HG03175 (cell line): ENCODE measurements around the gene SLC25A11.

ENCODE experiments used
- ATAC-seq: cut with Tn5 transposase; IDR thresholded peaks from one replicate; pipeline ENCODE4 v1.9.1; 2021; ENCODE audit warnings: mild to moderate bottlenecking, moderate library complexity; ENCODE audit not compliant: unreplicated experiment

SLC25A11 gene

DNA sequence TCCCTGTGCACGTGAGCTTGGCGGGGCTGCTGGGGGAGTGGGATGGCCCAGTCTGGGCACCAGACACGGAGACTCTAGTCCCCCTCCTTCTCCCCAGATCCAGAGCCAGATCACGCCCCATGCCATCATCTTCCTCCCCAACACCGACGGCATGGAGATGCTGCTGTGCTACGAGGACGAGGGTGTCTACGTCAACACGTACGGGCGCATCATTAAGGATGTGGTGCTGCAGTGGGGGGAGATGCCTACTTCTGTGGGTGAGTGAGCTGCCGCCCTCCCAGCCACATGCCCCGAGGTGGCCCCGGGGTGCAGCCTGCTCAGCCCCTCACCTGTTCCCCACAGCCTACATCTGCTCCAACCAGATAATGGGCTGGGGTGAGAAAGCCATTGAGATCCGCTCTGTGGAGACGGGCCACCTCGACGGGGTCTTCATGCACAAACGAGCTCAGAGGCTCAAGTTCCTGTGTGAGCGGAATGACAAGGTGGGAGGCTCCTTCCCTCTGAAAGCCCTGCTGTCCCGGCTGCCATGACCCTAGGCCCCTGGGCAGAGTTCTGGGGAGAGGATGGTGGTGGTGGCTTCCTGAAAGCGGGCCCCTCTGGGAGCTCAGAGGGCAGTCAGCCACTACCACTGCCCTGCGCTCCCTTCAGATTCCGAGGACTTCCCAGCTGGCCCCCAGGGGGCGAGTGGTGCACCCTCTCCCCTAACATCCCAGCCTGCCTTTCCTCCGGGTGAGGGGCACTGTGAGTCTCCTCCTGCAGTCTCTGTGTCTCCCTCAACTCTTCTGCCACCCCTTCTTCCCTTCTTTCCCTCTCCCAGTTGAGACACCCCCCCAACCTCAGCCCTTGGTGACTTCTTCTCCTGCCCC is 43.3 kb downstream of the SLC25A11 start:
- ATAC-seq, result no peak

DNA sequence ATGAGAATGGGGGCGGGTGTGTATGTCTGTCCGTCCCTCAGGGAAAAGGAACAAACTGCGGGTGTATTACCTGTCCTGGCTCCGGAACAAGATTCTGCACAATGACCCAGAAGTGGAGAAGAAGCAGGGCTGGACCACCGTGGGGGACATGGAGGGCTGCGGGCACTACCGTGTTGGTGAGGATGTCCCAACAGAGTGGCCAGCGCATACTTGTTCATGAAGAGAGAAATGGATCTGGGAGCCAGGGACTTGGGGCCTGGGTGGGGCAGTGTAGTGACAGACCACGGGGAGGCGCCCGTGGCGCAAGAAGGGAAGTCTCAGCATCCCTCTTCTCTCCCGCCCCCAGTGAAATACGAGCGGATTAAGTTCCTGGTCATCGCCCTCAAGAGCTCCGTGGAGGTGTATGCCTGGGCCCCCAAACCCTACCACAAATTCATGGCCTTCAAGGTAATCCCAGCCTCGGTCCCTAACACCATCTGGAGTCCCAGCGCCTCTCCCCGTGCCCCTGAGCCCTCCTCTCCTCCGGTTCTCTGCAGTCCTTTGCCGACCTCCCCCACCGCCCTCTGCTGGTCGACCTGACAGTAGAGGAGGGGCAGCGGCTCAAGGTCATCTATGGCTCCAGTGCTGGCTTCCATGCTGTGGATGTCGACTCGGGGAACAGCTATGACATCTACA is 44.1 kb downstream of the SLC25A11 start:
- ATAC-seq, result no peak

DNA sequence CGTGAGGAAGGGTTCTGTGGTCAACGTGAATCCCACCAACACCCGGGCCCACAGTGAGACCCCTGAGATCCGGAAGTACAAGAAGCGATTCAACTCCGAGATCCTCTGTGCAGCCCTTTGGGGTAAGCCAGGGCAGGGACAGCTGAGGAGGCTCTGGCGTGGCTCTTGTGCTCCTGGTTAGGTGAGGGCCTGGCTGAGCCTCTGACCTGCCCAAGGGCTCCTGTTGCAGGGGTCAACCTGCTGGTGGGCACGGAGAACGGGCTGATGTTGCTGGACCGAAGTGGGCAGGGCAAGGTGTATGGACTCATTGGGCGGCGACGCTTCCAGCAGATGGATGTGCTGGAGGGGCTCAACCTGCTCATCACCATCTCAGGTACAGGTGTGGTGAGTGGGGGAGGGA is 44.7 kb downstream of the SLC25A11 start:
- no peak for ATAC-seq

DNA sequence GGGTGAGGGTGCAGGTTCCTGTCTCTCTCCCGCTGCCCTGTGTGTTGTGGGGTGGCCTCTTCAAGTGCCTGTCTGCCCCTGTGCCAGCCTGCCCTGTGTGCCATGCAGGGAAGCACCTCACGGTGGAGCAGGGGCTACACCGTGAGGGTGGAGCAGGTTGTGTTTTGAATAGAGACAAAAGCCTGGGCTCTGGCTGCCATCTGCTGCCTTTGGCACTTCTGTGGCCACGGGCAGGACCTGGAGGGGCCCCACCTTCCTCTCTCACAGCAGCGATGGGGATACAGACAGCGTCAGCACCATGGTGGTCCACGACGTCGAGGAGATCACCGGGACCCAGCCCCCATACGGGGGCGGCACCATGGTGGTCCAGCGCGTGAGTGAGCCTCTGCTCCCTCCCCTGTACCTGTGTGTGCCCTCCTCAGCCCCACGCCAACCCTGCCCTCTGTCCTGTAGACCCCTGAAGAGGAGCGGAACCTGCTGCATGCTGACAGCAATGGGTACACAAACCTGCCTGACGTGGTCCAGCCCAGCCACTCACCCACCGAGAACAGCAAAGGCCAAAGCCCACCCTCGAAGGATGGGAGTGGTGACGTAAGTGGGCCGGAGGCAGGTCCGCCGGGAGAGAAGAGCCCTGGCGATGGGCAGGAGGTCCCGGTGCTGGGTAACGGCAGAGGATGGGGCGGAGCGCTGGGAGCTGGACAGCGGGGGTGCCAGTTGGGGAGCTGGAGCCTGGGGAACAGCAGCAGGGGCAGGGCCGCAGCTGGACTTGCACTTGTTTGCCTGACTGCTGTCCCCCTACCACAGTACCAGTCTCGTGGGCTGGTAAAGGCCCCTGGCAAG is 45.9 kb downstream of the SLC25A11 start:
- ATAC-seq, result no peak

DNA sequence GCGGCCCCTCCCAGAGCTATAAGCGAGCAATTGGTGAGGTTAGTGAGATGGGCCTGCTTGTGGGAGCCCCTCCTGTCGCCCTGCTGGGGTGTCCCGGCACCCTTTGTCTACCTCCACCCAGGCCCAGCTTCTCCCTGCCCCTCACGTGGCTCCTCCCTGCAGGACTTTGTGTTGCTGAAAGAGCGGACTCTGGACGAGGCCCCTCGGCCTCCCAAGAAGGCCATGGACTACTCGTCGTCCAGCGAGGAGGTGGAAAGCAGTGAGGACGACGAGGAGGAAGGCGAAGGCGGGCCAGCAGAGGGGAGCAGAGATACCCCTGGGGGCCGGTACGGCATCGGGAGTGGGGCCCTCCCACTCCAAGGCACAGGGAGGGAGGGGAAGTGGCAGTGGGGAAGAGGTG is 46.6 kb downstream of the SLC25A11 start:
- ATAC-seq, result no peak

DNA sequence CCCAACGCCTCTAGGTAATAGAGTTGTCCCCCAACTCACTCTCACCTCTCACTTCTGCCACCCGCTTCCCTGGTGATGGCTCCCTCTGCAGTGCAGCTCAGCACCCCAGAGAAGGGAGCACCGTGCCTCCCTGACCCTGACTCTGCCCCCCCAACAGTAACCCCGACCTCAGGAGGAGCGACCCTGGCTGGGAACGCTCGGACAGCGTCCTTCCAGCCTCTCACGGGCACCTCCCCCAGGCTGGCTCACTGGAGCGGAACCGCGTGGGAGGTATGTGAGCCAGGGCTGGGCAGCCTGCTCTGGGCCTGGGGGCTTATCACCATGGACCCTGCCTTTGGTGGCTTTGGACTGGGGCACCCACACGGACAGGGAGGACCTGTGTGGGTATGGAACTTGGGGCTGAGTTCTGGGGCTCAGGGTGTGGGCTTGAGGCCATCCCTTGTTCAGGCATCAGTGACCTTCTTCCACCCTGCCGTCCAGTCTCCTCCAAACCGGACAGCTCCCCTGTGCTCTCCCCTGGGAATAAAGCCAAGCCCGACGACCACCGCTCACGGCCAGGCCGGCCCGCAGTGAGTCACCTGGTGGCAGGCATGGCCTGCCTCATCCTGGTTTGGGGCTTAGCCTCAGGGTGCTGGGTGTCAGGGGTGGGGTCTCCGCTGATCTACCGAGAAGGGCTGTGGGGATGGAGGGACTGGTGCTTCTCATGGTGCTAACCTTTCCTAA is 47.2 kb downstream of the SLC25A11 start:
- no peak for ATAC-seq

DNA sequence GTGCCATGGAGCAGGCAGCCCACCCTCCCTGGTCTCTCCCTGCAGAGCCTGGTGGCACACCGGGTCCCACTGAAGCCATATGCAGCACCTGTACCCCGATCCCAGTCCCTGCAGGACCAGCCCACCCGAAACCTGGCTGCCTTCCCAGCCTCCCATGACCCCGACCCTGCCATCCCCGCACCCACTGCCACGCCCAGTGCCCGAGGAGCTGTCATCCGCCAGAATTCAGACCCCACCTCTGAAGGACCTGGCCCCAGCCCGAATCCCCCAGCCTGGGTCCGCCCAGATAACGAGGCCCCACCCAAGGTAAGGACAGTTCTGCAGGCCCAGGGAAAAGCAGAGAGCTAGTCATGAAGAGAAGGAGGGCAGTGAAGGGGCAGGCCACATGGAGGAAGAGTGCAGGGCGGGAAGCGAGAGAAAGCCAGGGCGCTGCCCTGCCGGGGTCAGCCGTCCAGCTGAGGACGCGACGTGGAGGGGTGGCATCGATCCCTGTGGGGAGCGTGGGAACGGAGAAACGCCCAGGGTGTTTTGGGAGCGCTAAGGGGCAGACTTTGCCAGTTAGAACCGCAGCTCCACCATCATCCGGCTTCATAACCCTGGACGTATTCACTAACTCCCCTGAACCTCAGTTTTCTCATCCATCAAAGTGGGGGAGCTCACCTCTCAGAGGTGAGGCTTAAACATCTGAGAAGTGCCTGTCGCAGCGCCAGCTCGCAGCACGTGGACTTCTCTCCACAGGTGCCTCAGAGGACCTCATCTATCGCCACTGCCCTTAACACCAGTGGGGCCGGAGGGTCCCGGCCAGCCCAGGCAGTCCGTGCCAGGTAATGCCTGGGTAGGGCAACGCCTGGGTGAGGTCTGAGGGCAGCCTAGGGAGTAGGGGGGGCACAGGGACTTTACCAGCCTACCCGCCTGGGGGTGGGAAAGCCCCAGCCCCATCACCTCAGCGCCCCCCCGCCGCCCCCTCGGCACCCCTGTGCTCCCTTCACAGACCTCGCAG is 48.1 kb downstream of the SLC25A11 start:
- ATAC-seq, result no peak

DNA sequence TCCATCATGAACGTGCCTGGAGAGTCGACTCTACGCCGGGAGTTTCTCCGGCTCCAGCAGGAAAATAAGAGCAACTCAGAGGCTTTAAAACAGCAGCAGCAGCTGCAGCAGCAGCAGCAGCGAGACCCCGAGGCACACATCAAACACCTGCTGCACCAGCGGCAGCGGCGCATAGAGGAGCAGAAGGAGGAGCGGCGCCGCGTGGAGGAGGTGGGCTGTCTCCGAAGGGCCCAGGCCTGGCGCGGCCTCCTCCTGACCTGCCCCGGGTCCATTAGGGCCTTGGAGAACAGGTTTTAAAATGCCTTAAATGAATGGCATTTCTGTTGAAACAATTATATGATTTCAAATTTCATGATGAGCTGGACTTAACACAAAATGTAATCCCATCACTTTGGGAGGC is 52.3 kb downstream of the SLC25A11 start:
- no peak for ATAC-seq
